Urinary bladder (tissue), 4 donors: ENCODE data around the gene PSG1. TPM values are rescaled to one million over a fixed set of nuclear protein-coding genes. Genes with fewer than 3 reads are reported as not detected.
"Not testable (repeated sequence)": the region's sequence is repeated elsewhere in the genome, so short reads cannot be mapped to it uniquely, and the experiment has no call there.

ENCODE experiments used
- DNase-seq: peaks from one replicate; pipeline ENCODE4 v3.0.0-alpha.2; 2015; ENCODE audit errors: extremely low spot score
- H3K27ac ChIP-seq: one replicate; pipeline ENCODE4 v1.5.1; 2013; ENCODE audit warnings: low read depth, mild to moderate bottlenecking, moderate library complexity
- H3K36me3 ChIP-seq: one replicate; pipeline ENCODE4 v1.6.1; 2013; ENCODE audit warnings: mild to moderate bottlenecking, moderate library complexity; ENCODE audit not compliant: insufficient read depth
- H3K4me1 ChIP-seq: one replicate; pipeline ENCODE4 v1.6.1; 2013; ENCODE audit warnings: mild to moderate bottlenecking, moderate library complexity; ENCODE audit not compliant: insufficient read depth
- H3K4me3 ChIP-seq: one replicate; pipeline ENCODE4 v1.5.1; 2013; ENCODE audit warnings: low read depth, low read length
- WGBS: extraction: QIAGEN DNeasy Blood & Tissue Kit; methylation state at CpG from one replicate; pipeline ENCODE4 v1.1.7; 2013; 5-methylcytosine and 5-hydroxymethylcytosine counted together
- polyA plus RNA-seq: library from polyadenylated mRNA; stranded (reverse); fragments of 200-250 nt; gene quantifications from one replicate; pipeline ENCODE4 v1.2.3, GENCODE V29; 2013
- total RNA-seq: library from RNA; depleted of rRNA; stranded (reverse); fragments of >200 nt; gene quantifications from one replicate; pipeline ENCODE4 v1.2.3, GENCODE V29; 2014
- donor health status: healthy with polysubstance abuse.
- donor health status: healthy.

The PSG1 gene
- total and polyA plus RNA-seq, 2 donors: not detected

DNA sequence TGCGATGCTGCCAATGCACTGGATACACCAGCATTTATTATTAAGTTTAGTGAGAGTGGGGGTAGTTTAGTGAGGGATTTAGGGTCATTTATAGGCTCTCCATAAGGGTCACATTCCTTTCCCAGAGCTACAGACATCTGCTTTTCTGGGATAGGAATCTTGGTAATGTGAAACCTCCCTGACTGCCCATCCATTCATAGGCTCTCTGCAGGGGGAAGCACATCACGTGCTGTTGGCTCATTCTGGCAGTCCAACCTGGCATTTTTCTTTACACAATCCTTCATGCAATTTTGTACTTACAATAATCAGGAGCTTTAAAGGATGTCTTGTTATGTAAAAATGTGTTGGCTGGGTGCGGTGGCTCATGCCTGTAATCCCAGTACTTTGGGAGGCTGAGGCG, 21.0 kb upstream of the PSG1 start:
- H3K4me3 ChIP-seq, H3K36me3 ChIP-seq, H3K27ac ChIP-seq, H3K4me1 ChIP-seq, DNase-seq: not testable (repeated sequence)
- 73% methylated on average over 4 of the region's 4 CpGs for WGBS

DNA sequence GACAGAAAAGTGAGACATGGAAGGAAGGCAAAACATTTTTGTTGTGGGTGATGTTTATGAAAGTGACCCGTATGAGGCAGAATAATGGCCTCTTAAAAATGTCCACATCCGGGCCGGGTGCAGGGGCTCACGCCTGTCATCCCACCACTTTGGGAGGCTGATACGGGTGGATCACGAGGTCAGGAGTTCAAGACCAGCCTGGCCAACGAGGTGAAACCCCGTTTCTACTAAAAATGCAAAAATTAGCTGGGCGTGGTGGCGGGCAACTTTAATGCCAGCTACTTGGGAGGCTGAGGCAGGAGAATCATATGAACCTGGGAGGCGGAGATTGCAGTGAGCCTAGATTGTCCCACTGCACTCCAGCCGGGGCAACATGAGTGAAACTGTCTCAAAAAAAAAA, 20.2 kb upstream of the PSG1 start:
- H3K4me3 ChIP-seq, H3K27ac ChIP-seq, H3K4me1 ChIP-seq, DNase-seq, H3K36me3 ChIP-seq: not testable (repeated sequence)
- WGBS: 84% methylated on average over 12 of the region's 12 CpGs

DNA sequence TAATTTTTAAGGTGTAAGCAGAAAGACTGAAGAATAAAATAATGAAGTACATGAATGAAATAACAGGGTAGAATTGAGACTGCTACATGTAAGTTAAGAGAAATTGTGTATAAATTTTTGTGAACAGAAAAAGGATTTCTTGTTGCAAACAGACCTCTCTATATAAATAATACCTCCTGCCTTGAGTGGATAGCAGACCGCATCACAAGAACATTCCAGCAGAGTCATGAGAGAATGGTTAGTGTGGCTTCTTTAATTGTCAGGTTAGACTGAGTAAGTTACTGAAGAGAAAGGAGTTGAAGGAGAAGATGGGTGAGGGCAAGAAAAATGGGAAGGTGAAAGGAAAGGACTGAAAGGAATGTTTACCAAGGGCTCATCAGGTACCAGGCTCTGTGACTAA, 19.6 kb upstream of the PSG1 start:
- WGBS: 83% methylated on average over 1 of the region's 1 CpG
- H3K4me3 ChIP-seq, DNase-seq, H3K36me3 ChIP-seq, H3K27ac ChIP-seq, H3K4me1 ChIP-seq: not testable (repeated sequence)

DNA sequence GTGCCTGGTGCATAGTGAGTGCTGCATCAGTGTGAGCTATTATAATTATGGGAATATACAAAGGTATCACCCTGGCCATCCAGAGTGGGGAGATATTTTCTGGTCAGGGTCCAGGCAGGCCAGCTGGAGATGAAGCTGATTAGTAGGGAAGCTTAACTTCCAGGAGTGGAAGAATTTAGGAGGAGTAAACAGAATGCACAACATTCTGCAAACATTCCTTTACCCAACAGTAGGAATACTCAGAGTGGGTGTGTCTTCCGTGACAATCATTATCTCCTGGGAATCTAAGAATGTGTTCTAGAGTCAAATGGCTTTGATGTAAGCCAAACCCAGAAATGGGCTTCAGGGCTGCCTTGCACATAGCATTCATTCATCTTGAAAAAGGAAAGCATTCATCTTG, 19.1 kb upstream of the PSG1 start:
- 75% methylated on average over 1 of the region's 1 CpG for WGBS
- not testable (repeated sequence) for H3K4me3 ChIP-seq, H3K27ac ChIP-seq, H3K36me3 ChIP-seq, DNase-seq, H3K4me1 ChIP-seq

DNA sequence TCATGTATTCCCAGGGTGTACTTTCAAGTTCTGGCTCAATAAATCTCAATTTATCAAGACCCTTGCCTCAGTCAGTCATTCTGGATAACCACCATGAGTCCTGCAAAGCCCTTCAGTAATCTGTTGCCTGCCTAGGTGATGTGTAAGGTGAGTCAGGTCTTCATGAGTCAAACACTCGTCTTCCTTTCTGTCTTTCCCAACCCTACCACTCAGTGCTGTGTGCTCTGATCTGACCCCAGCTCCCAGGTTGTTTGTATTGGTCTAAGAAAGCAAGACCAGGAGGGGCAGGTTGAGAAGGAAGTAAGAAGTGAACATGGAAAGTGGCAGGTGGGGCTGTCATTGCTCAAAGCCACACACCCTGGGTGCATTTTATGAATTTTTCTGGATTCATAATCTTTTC, 18.2 kb upstream of the PSG1 start:
- not testable (repeated sequence) for H3K27ac ChIP-seq, H3K4me1 ChIP-seq, H3K4me3 ChIP-seq, DNase-seq, H3K36me3 ChIP-seq
- 24% methylated on average over 1 of the region's 1 CpG for WGBS

DNA sequence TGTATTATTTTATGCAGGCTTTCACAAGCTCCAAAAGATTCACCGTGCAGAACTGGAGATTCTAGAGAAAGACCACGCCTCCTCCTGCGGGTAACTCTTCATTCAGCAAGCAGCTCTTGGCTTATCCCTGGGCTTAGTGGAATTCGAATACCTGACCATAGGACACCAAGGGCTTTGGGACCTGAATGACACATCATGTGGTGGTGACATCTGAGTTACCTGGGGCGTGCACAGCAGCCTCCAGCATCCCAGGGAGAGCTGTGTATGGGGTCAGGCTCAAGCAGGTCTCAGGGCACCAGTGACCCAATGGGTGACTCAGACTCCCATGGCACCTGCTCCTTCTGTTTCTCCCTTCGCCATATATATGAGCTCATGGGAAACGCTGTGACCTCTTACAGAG, 10.9 kb upstream of the PSG1 start:
- not testable (repeated sequence) for H3K4me1 ChIP-seq, H3K27ac ChIP-seq, DNase-seq, H3K36me3 ChIP-seq, H3K4me3 ChIP-seq
- 84% methylated on average over 7 of the region's 7 CpGs for WGBS

DNA sequence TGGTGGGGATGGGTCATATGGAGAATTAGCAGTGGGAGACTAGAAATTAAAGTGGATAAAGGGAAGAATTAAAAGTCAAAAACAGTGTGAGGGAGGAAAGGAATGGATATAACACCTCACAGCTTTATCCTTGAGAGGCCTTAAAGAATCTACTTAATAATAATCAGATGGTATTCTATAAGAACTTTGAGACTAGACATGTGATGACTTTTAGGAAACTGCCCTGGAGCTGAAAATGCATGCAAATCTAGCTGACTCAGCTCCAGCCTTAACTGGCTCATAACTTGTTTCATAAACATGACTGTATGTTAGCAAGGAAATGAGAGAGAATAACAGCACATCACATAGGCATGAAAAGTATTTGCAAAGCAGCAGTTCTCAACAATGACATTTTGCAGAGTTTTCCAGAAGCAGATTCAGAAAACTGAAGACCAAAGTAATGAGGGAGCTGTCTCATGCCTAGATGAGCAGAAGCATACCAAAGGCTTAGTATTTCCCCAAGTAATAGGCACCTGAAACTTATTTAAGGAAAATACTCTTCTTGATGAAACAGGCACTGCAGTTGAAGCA, 8.4 kb upstream of the PSG1 start:
- not testable (repeated sequence) for H3K27ac ChIP-seq, H3K4me3 ChIP-seq, DNase-seq, H3K4me1 ChIP-seq, H3K36me3 ChIP-seq

DNA sequence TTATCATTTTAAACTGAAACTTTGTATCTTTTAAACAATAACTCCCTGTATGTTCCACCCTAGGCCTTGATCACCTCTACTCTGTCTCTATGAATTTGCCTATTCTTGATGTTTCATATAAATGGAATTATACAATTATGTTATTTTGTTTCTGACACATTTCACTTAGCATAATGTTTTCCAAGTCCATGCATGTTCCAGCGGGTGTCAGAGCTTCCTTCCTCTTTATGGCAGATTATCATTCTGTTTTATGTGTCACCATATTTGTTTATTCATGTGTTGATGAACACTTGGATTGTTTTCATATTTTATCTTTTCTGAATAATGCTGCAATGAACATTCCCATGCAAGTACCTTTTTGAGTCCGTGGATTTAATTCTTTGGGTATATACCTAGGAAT, 3.2 kb upstream of the PSG1 start:
- not testable (repeated sequence) for H3K27ac ChIP-seq, H3K4me1 ChIP-seq, H3K36me3 ChIP-seq, H3K4me3 ChIP-seq, DNase-seq
- WGBS: 79% methylated on average over 2 of the region's 2 CpGs

DNA sequence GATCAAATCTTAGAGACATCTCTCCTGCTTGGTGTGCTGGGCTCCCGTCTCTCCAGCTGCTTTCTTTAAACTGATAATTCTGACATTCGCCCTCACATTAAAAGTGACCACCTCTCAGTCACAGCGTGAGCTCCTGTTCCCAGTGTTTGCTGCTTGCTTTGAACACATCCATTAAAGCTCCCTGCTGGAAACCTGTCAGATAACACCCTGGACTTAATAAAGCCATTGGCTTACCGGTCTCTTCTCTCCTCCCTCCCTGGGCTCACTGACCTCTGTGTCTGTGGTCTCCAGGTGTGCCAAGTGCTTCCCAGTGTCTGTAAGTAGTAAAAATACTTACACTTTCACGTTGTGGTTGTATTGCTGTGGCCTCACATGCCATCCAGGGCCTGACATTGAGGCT, 2.5 kb upstream of the PSG1 start:
- H3K4me1 ChIP-seq, H3K27ac ChIP-seq, H3K36me3 ChIP-seq, H3K4me3 ChIP-seq, DNase-seq: not testable (repeated sequence)
- WGBS: 44% methylated on average over 5 of the region's 5 CpGs

DNA sequence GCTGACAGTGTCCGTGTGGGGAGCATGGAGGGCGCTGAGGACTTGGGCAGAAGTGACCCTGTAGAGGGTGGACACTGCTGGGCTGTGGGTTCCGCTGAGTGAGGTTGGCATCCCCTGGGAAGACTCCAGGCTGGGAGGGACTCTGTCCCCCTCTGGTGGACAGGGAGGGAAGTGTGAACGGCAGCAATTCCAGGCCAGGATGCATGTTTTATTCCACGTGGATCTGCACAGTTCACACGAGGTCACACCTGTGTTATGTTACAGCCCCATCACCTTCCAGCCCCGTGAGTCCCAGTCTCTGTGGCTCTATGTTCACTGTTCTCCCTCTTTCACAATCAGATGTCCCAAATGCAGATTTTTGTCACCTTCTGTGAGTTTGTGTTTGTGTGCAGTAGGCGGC, 1.8 kb upstream of the PSG1 start:
- 55% methylated on average over 8 of the region's 8 CpGs for WGBS
- H3K4me1 ChIP-seq, H3K27ac ChIP-seq, H3K4me3 ChIP-seq, H3K36me3 ChIP-seq, DNase-seq: not testable (repeated sequence)

DNA sequence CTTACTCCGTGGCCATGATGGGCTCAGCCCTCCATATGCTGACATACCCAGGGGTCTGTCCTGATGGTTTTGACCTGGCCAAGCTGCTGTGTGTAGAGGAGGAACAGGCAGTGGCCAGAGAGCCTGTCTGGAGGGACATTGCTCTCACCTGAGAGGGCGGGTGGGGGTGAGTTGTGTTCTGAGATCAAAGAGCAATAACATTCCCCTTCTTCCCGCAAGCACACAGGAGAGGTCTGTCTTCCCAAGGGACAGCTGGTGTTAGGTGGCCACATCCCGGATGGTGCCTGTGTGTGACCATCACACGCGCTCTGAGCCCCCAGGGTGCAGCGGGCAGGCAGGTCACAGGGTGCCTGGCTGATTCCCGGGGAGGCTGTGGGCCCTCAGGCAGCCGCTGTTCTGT, 1.1 kb upstream of the PSG1 start:
- whole genome bisulfite sequencing: 80% methylated on average over 9 of the region's 9 CpGs
- H3K36me3 ChIP-seq, H3K4me1 ChIP-seq, H3K27ac ChIP-seq, H3K4me3 ChIP-seq, DNase-seq: not testable (repeated sequence)

DNA sequence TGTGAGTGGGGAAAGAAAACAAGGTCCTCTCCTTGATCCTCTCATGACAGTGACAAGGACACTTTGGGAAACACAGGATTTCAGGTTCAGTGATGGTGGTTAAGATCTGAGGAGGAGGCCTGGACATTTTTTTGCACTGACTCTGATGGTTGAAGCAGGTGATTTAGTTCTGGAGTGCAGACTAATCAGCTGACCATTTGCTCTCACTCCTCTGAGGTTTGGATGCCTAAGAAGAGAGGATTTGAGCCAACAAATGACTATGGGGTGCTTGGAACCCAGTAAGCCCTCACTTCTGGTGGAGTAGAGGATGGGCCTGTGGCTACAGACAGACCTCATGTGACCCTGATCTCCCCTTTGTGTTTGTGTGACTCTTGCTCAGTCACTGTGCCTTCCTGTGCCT, 2.9 kb downstream of the PSG1 start:
- not testable (repeated sequence) for DNase-seq, H3K4me3 ChIP-seq, H3K27ac ChIP-seq, H3K4me1 ChIP-seq, H3K36me3 ChIP-seq

DNA sequence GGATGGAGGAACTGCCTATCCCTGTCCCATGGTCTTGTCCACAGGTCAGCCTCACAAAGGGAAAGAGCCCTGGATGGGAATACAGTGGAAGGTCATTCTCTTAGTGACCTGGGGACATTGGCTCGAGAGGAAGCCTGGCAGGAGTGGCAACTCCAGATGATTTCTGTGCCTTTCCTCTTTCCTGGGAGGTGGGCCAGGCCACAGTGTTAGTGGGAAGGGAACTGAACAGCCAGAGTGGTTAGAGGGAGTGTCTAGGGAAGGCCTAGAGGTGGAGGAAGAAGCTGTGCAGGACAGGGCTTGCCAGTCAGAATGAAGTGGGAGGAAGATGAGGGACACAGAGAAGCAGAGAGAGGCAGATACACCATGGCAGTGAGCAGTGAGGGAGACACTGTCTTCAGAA, 3.6 kb downstream of the PSG1 start:
- H3K4me1 ChIP-seq, H3K27ac ChIP-seq, DNase-seq, H3K36me3 ChIP-seq, H3K4me3 ChIP-seq: not testable (repeated sequence)
- WGBS: 35% methylated on average over 1 of the region's 1 CpG

DNA sequence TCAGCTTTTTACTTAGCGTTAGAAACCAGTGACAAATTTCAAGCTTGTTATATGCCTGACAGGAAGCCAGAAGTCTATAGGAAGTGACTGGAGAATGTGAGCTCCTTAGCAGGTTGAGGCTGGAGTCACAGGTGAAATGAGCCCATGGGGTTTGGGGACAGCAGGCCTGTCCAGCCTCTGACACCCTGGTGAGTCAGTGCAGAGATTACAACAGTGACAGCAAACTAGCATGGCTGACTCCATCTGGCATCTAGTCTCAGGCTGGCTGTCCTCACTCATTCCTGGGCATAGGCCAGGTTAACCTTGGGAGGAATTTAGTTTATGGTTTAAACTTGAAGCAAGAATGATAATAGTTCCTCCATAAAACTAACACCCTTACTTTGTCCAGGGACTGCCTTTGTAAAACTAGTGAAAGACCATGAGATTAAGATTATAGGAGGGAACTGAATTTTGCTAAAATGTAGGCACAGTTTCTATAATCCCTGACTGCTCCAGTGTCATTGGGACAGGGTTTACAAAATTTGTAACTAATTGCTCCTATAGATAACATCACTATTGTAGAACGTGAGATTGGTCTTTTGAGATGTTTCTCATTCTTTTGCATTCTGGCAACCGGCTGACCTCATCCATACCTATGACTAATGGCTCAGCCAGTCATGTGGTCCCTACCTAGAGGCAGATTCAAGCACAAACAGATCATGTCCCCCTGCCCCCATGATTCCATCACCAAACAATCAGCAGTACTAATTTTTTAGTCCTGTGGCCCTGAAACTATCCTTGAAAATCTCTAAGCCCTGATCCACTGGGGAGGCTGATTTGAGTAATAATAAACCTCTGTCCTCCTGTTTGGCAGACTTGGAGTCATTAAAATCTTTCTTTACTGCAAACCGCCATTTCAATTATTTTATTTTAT, 4.4 kb downstream of the PSG1 start:
- 66% methylated on average over 4 of the region's 4 CpGs for WGBS
- H3K4me3 ChIP-seq, DNase-seq, H3K4me1 ChIP-seq, H3K36me3 ChIP-seq, H3K27ac ChIP-seq: not testable (repeated sequence)
